Pancreas (tissue), 10 donors: ENCODE measurements around the gene RACGAP1. TPM values are rescaled to one million over a fixed set of nuclear protein-coding genes. Genes with fewer than 3 reads are reported as not detected.
A peak's percentile ranks its signal among the peaks of the same experiment; 100 is the strongest.

Experiments used
- ATAC-seq, 4 donors: fragments of 200-7000 bp; cut with Tn5 transposase; one replicate each; pipeline versions ENCODE4 v1.8.0 to v1.9.1; 2020; ENCODE audit warnings: mild to moderate bottlenecking in 4 of 4, moderate library complexity in 4 of 4
- DNase-seq, 6 donors: peaks; one replicate each; pipeline ENCODE4 v3.0.0-alpha.2; 2020
- FAIRE-seq: peaks from 2 replicates; lab custom pipeline; 2012; peaks lifted over from hg19 to GRCh38; lab: Jason Lieb, UNC
- H3K27ac ChIP-seq, 4 donors: fragments of 200-600 bp; sonication (generic); 1 replicate in 3 of 4; 2 replicates in 1 of 4; pipeline versions ENCODE4 v1.5.0 to v1.8.0; 2020
- H3K27me3 ChIP-seq, 4 donors: fragments of 200-600 bp; one replicate each; pipeline ENCODE4 v1.8.0; 2021
- H3K36me3 ChIP-seq, 3 donors: fragments of 200-600 bp; sonication (generic) in 1 of 3; one replicate each; pipeline versions ENCODE4 v1.5.0 to v1.8.0; 2020 to 2021
- H3K4me1 ChIP-seq, 3 donors: fragments of 200-600 bp; one replicate each; pipeline ENCODE4 v1.8.0; 2021
- H3K4me3 ChIP-seq, 4 donors: fragments of 200-600 bp; sonication (generic) in 2 of 4; one replicate each; pipeline versions ENCODE4 v1.5.0 to v1.8.0; 2020 to 2021
- H3K9me3 ChIP-seq, 4 donors: fragments of 200-600 bp; one replicate each; pipeline ENCODE4 v1.8.0; 2021
- CTCF ChIP-seq, 4 donors: fragments of 200-600 bp; sonication (generic) in 3 of 4; IDR thresholded peaks; one replicate each; pipeline versions ENCODE4 v1.5.0 to v1.8.0; 2021; ENCODE audit warnings: antibody characterized with exemption in 4 of 4
- WGBS, 2 donors: extraction: QIAGEN DNeasy Blood & Tissue Kit; methylation state at CpG; one replicate each; pipeline ENCODE4 v1.1.7; 2013; 5-methylcytosine and 5-hydroxymethylcytosine counted together
- intact Hi-C, 3 donors: fragments of 100-400 bp; cut with DNase I; formaldehyde crosslinking; loops; one replicate each; pipeline versions ENCODE4 v1.11.1 to v1.14.2; 2022
- polyA plus RNA-seq, 2 donors: library from polyadenylated mRNA; stranded (reverse); fragments of 200-250 nt; gene quantifications; one replicate each; pipeline ENCODE4 v1.2.3, GENCODE V29; 2013
- total RNA-seq, 6 donors: library from RNA; stranded (reverse); fragmentation: NEBNext Ultra II Directional in 4 of 6; extraction: Animal tissue kit (Norgen Biotek cat#: 25700) in 4 of 6; gene quantifications; one replicate each; pipeline versions ENCODE4 v1.2.1 to v1.2.4, GENCODE V29; 2021 to 2023
- donor health status: healthy with polysubstance abuse.
- donor health status: DM: no; HTN: no; CAD: no; lungs with moderate emphysema.
- donor health status: DM: no; HTN: no; CAD: no.
- donor health status: control.
- donor health status: control.
- donor health status: Bipolar disorder and iron deficiency.
- donor health status: DM: yes; HTN: yes; CAD: no.
- donor health status: DM: no; HTN: no; CAD: no.
- donor health status: DM: no; HTN: no; CAD: no.
- donor health status: DM: yes; HTN: yes; CAD: no.

The RACGAP1 gene
- total and polyA plus RNA-seq, 8 donors, result 0.72 to 6.3 (median 2.4) TPM

GRCh38 chr12:50018154-50018553 lies 7.1 kb downstream of the RACGAP1 start:
- no peak overlapping the region for H3K4me3 ChIP-seq
- no peaks in the 10 kb centered on the region for H3K36me3 ChIP-seq
- no peaks in the 10 kb centered on the region for H3K9me3 ChIP-seq
- no peaks in the 10 kb centered on the region for H3K4me1 ChIP-seq
- DNase-seq, result no peak
- no peaks in the 10 kb centered on the region for H3K27me3 ChIP-seq
- intact Hi-C loops, result no loop called here
- H3K27ac ChIP-seq, result no peak overlapping the region
- no peak for FAIRE-seq
- ATAC-seq, result no peak
- TF ChIP-seq CTCF (IDR thresholded peaks at IDR 0.05), result no peak
- 81 to 86% methylated on average over 3 of the region's 3 CpGs for WGBS, 2 donors

- TF ChIP-seq CTCF (IDR thresholded peaks at IDR 0.05), result no peak
- Histone ChIP-seq H3K27ac (peak overlapping the region in 1 of 4 donors; percentile 45), H3K36me3 (no peaks in the 10 kb centered on the region), H3K27me3 (no peaks in the 10 kb centered on the region), H3K4me3 (no peak overlapping the region), H3K9me3 (no peaks in the 10 kb centered on the region), H3K4me1 (no peaks in the 10 kb centered on the region)
- 87 to 89% methylated on average over 6 of the region's 6 CpGs for WGBS, 2 donors
- DNase-seq (no peak), ATAC-seq (peak in 2 of 4 donors; percentile 12 to 59), FAIRE-seq (no peak)
- intact Hi-C loops, result no loop called here
Measured at GRCh38 chr12:50017641-50018040, 7.7 kb downstream of the RACGAP1 start.

GRCh38 chr12:50016501-50017475 lies 8.5 kb downstream of the RACGAP1 start:
- intact Hi-C loops, result no loop called here
- DNase-seq, result peak in 2 of 6 donors; percentile 28 to 41
- TF ChIP-seq CTCF (IDR thresholded peaks at IDR 0.05), result no peak
- Histone ChIP-seq H3K4me1 (no peaks in the 10 kb centered on the region), H3K4me3 (no peak overlapping the region), H3K27me3 (no peaks in the 10 kb centered on the region), H3K36me3 (no peaks in the 10 kb centered on the region), H3K27ac (peak overlapping the region in 1 of 4 donors; percentile 45), H3K9me3 (no peaks in the 10 kb centered on the region)
- WGBS, 2 donors, result 67 to 69% methylated on average over 10 of the region's 10 CpGs
- no peak for FAIRE-seq
- peak in 3 of 4 donors; percentile 64 to 89 (median 69) for ATAC-seq

GRCh38 chr12:50014342-50014741 lies 11.0 kb downstream of the RACGAP1 start:
- Histone ChIP-seq H3K4me3 (no peak overlapping the region), H3K36me3 (no peaks in the 10 kb centered on the region), H3K27me3 (no peaks in the 10 kb centered on the region), H3K9me3 (no peaks in the 10 kb centered on the region), H3K4me1 (no peaks in the 10 kb centered on the region), H3K27ac (no peak overlapping the region)
- FAIRE-seq (no peak), ATAC-seq (no peak), DNase-seq (no peak)
- no peak for TF ChIP-seq CTCF (IDR thresholded peaks at IDR 0.05)
- intact Hi-C loops, result no loop called here
- WGBS, 2 donors, result 93 to 98% methylated on average over 3 of the region's 3 CpGs
